Measurements from ENCODE around the gene TBC1D5.

TBC1D5 gene

DNA sequence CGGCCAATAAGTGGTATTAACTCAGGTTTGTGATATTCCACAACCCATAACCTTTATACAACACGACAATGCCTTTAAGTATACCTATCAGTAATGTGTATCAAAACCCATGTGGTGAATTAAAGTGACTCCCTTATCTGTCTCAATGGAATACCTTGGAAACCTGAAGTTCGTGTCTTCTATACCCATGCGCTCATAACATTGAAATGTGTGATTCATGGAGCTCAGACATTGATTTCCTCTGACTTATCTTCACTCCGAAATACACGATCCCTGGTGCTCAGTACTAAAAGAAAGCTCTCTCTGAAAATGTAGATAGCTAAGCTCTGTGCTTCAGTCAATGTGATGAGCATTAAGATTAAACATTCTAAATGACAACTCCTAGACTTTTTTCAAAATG, 140.3 kb downstream of the TBC1D5 start:
- no peak overlapping the region for H3K4me3 ChIP-seq (ENCODE audit: low read depth, low read length)

DNA sequence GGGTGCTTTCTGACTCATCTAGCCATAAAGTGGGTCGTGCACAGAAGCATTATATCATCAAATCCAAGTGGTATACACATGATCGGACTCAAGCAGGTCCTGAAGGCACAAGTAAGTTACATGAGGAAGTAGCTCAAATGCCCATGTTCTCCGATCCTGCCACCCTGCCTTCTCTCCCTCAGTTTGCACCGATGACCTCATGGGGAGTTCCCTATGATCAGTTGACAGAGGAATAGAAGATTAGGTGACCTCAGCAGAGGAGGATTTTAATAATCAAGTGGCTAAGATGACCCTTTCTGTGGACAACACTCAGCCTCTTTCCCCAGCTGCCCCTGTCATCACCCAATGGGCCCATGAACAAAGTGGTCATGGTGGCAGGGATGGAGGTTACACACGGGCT, 149.5 kb downstream of the TBC1D5 start:
- H3K4me3 ChIP-seq (ENCODE audit: low read depth, low read length), result no peak overlapping the region

GRCh38 chr3:17590465-17590864, 152.0 kb downstream of the TBC1D5 start:
- H3K4me3 ChIP-seq (ENCODE audit: low read depth, low read length), result no peak overlapping the region

DNA sequence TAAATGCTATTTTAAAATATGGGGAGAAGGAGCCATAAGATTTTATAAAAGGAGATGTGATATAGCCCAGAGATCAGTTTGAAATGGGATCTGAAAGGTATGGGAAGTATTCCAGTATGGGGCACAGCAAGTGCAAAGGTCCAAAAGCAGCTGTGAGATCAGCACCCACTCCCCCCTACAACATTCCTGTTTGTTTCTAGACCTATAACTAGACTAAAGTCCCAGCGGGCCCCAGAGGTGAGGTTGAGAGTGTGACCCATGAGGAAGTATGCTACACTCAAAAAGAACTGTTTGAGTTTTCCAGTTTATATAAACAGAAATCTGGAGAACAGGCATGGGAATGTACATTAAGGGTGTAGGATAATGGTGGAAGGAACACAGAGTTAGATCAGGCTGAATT, 152.5 kb downstream of the TBC1D5 start:
- H3K4me3 ChIP-seq (ENCODE audit: low read depth, low read length), result no peak overlapping the region

DNA sequence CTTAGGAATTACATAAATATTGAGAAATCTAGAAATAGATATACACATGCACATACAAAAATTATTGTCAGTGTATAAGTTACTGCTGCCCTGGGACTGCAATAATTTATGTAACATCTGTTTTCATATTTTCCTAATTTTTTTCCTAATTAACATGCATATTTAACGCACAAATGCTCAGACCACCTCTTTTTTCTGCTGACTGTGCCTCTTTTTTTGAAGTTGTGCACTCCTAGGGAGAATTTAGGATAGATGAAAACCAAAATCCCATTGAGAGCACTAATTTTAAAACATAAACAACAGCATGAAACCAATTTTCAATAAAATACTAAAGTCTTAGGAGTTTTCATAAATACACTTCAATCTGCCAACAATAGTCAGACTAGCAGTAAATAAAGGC, 154.0 kb downstream of the TBC1D5 start:
- no peak overlapping the region for H3K4me3 ChIP-seq (ENCODE audit: low read depth, low read length)

GRCh38 chr3:17585394-17586325, 156.8 kb downstream of the TBC1D5 start:
- no peak overlapping the region for H3K4me3 ChIP-seq (ENCODE audit: low read depth, low read length)

- no peak overlapping the region for H3K4me3 ChIP-seq (ENCODE audit: low read depth, low read length)
Measured at GRCh38 chr3:17584066-17584465, 158.4 kb downstream of the TBC1D5 start.

DNA sequence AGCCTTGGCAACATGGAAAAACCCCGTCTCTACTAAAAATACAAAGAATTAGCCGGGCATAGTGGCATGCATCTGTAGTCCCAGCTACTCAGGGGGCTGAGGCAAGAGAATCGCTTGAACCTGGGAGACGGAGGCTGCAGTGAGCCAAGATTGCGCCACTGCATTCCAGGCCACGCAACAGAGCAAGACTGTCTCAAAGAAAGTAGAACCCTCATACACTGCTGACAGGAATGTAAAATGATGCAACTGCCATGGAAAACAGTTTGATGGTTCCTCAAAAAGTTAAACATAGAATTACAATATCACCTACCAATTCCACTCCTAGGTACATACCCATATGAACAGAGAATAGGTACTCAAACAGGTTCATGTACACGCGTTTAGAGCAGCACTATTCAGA, 158.9 kb downstream of the TBC1D5 start:
- H3K4me3 ChIP-seq (ENCODE audit: low read depth, low read length), result no peak overlapping the region

GRCh38 chr3:17581421-17582080, 160.9 kb downstream of the TBC1D5 start:
- H3K4me3 ChIP-seq (ENCODE audit: low read depth, low read length), result no peak overlapping the region

- H3K4me3 ChIP-seq (ENCODE audit: low read depth, low read length), result no peak overlapping the region
Measured at GRCh38 chr3:17580901-17581300, 161.5 kb downstream of the TBC1D5 start.

- no peak overlapping the region for H3K4me3 ChIP-seq (ENCODE audit: low read depth, low read length)
Measured at GRCh38 chr3:17579289-17580031, 163.0 kb downstream of the TBC1D5 start.

DNA sequence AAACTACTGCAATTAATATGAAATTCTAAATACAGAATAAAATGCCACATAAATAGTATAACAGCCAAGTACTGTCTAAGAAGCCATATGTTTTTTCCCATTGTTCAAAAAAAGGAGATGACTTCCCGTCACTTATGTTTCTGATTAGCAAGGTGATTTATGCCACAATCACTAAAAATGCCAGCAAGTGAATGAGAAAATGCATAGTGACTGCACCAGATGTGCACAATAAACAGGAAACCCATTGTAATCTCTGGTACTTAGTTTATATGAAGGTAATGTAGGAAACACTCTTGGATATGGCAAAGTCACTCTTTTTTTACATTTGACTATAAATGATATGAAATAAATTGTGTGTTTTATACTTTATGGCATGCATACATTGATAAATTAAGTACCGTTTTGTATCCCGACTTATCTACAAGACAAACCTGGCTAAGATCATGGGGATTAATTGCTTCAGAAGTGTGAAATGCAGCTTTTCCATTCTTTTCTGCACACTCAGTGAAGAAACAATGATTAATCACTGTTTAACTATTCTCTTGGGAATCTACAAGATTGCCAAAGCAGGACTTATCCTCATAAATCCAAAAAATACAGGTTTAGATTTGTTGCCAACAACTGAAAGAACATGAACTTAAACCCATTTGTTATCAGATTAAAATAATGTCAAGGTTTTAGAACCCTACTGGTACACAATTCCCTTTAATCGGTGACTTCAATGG, 164.5 kb downstream of the TBC1D5 start:
- H3K4me3 ChIP-seq (ENCODE audit: low read depth, low read length), result no peak overlapping the region

- H3K4me3 ChIP-seq (ENCODE audit: low read depth, low read length), result no peak overlapping the region
Measured at GRCh38 chr3:17573396-17573795, 169.0 kb downstream of the TBC1D5 start.

DNA sequence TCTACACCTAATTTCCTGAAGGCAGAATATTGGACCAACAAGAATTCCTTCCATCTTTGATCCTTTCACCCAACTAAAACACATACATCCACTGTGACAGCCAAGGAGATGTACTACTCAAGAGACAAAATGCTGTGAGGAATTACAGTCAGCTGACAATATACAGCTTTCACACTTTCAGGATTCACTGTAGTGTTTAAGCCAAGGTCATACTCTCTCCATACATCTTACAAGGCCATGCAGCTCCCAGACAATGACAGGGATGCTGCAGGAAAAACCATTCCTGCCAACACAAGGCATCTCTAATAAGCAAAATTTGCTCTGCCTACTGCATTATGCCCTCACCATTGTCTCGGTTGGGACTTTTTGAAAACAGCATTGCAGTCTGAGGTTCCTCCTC, 170.7 kb downstream of the TBC1D5 start:
- H3K4me3 ChIP-seq (ENCODE audit: low read depth, low read length), result no peak overlapping the region

DNA sequence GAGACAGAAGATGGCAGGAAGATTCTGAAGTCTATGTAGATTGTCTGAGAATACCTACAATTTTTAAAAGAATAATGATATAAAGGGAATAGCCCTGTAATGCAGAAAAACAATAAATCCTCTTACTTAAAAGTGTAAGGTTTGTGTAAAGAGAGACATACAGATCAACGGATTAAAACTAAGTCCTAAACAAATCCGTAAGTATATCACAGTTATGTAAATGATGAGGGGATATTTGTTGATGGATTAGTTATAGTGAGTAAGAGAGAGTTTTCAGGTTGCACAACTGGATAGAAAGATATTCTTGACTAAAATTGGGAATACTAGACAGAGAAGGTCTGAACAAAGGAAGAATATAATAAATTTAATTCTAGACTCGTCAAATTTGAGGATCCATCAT, 179.6 kb downstream of the TBC1D5 start:
- no peak overlapping the region for H3K4me3 ChIP-seq (ENCODE audit: low read depth, low read length)

GRCh38 chr3:17558565-17558964, 183.9 kb downstream of the TBC1D5 start:
- H3K4me3 ChIP-seq (ENCODE audit: low read depth, low read length), result no peak overlapping the region

DNA sequence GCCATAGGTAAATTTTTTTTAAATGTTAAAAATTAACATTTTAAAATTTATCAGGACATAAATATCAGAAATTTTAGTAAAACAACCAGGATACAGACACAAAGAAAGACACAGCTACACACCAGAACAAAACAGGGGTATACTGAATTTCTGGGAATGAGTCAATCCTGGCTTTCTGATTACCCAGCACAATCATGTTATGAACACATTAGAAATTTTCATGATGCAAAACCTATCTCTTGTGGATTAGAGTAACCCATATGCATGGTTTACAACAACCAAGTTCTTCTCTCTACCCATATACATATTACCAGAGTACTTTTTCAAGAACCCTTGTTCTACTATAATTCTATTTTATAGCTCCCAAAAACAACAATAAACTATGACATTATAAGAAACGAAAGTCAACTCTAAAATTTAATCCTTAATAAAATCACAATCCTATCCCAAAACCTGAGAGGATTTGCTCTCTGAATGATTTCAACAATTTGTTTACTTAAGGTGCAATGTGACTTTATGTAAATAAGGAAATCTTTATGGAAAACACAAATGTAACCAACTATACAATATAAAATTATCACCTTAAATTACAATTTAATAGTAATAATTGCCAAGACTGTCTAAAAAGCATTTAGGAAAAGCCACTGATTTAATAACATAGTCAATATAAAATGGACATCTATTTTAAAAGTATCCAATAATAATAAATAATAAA, 184.5 kb downstream of the TBC1D5 start:
- H3K4me3 ChIP-seq (ENCODE audit: low read depth, low read length), result no peak overlapping the region

- H3K4me3 ChIP-seq (ENCODE audit: low read depth, low read length), result no peak overlapping the region
Measured at GRCh38 chr3:17555525-17555924, 186.9 kb downstream of the TBC1D5 start.

GRCh38 chr3:17554078-17554477, 188.4 kb downstream of the TBC1D5 start:
- no peak overlapping the region for H3K4me3 ChIP-seq (ENCODE audit: low read depth, low read length)

DNA sequence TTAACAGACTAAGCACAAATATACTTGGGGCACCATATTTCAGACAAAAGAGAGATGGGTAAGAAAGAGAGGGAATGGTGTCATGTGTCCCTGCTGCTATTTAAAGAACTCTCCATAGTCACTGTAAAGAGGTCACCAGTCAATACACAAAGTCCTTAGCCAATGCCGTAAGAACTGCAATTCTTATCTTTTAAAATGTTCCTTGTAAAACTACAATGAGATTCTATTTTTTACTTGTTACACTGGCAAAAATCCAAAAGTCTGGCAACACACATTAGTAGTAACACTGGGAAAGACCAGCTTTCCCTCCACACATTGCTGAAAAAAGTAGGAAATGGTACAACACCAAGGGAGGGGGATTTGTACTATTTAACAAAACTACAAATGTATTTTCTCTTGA, 189.4 kb downstream of the TBC1D5 start:
- no peak overlapping the region for H3K4me3 ChIP-seq (ENCODE audit: low read depth, low read length)
